Osteoblast (primary cell): ENCODE results near the gene UCHL3. TPM values are rescaled to one million over a fixed set of nuclear protein-coding genes. Genes with fewer than 3 reads are reported as not detected.

Source experiments
- DNase-seq: peaks from one replicate; pipeline ENCODE4 v3.0.0; 2011; ENCODE audit warnings: low spot score, mixed read lengths; ENCODE audit not compliant: insufficient read length; ENCODE audit errors: missing footprints
- H2AFZ ChIP-seq: 2 replicates; pipeline ENCODE4 v1.6.0; 2011; ENCODE audit warnings: mild to moderate bottlenecking, low read length
- H3K27ac ChIP-seq: 2 replicates; pipeline ENCODE4 v1.5.1; 2011; ENCODE audit warnings: mild to moderate bottlenecking, low read depth, low read length, moderate library complexity
- H3K27me3 ChIP-seq: 2 replicates; pipeline ENCODE4 v1.6.0; 2012; ENCODE audit warnings: mild to moderate bottlenecking, control low read depth, inconsistent platforms, low read length, moderate library complexity; ENCODE audit not compliant: insufficient read depth
- H3K36me3 ChIP-seq: 2 replicates; pipeline ENCODE4 v1.5.1; 2011; ENCODE audit warnings: mild to moderate bottlenecking, low read length, control low read depth, moderate library complexity; ENCODE audit not compliant: insufficient read depth
- H3K4me1 ChIP-seq: 2 replicates; pipeline ENCODE4 v1.5.1; 2011; ENCODE audit warnings: mild to moderate bottlenecking, low read length, control low read depth, moderate library complexity; ENCODE audit not compliant: insufficient read depth
- H3K4me2 ChIP-seq: 2 replicates; pipeline ENCODE4 v1.6.0; 2011; ENCODE audit warnings: mild to moderate bottlenecking, low read length; ENCODE audit not compliant: insufficient read depth
- H3K4me3 ChIP-seq: fragments of 200-600 bp; sonication (generic); 3 replicates; pipeline ENCODE4 v1.5.1; 2012; ENCODE audit warnings: mild to moderate bottlenecking, low read length, inconsistent platforms; ENCODE audit not compliant: insufficient read depth
- H3K79me2 ChIP-seq: 2 replicates; pipeline ENCODE4 v1.6.0; 2012; ENCODE audit warnings: mild to moderate bottlenecking, low read length, control low read depth, inconsistent platforms; ENCODE audit not compliant: insufficient read depth
- H3K9me3 ChIP-seq: 2 replicates; pipeline ENCODE4 v1.5.1; 2011; ENCODE audit warnings: low read depth, low read length, control low read depth
- H4K20me1 ChIP-seq: 2 replicates; pipeline ENCODE4 v1.6.0; 2012; ENCODE audit warnings: mild to moderate bottlenecking, low read length, control low read depth; ENCODE audit not compliant: insufficient read depth
- CTCF ChIP-seq: IDR thresholded peaks from 2 replicates; pipeline ENCODE4 v1.5.1; 2011; ENCODE audit warnings: mild to moderate bottlenecking, low read depth, low read length, moderate library complexity; ENCODE audit errors: extremely low read depth
- total RNA-seq: library from RNA; depleted of rRNA; stranded (reverse); fragments of >200 nt; gene quantifications from 2 replicates; pipeline ENCODE4 v1.2.3, GENCODE V29; 2012

The UCHL3 gene
- total RNA-seq, 1 donor = 15.6 TPM

DNA sequence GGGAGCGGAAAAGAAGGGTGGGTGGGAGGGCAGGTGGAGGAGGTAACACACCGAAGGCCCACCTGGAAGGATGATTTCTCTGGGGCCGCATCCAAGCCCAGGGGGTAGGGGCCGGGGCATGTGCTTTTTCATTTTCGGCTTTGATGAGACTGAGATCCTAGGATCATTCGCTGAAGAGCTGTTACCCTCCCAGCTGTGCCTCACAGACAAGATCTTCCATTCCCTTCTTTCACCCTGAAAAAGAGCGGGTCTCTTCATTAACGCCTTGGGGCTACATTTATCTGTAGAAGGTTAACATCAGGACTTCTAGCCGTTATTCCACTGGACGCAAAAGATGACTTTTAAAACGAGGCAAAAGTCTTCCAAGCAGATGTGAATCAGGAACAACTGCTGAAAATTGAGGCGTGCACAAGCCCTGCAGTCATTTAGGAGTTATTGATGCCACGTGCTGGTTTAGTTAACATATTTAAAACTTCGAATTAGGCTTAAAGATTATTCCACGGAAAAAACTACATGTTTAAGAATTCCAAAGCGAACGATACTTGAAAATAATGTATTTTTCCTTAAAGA, 87.7 kb downstream of the UCHL3 start:
- TF ChIP-seq CTCF = no peak
- no peaks in the 10 kb centered on the region for H3K9me3 ChIP-seq
- peak overlapping the region; percentile 90 for H3K4me2 ChIP-seq
- H4K20me1 ChIP-seq = peaks cover 41% of the 10 kb centered on the region
- H3K79me2 ChIP-seq = peaks cover 77% of the 10 kb centered on the region
- DNase-seq = peak; percentile 49
- H3K27ac ChIP-seq = peak overlapping the region; percentile 57
- peaks cover 46% of the 10 kb centered on the region for H3K4me1 ChIP-seq
- peak overlapping the region; percentile 94 for H3K4me3 ChIP-seq
- H2AFZ ChIP-seq = no peak overlapping the region
- H3K27me3 ChIP-seq = no peaks in the 10 kb centered on the region
- H3K36me3 ChIP-seq = peaks cover 47% of the 10 kb centered on the region

DNA sequence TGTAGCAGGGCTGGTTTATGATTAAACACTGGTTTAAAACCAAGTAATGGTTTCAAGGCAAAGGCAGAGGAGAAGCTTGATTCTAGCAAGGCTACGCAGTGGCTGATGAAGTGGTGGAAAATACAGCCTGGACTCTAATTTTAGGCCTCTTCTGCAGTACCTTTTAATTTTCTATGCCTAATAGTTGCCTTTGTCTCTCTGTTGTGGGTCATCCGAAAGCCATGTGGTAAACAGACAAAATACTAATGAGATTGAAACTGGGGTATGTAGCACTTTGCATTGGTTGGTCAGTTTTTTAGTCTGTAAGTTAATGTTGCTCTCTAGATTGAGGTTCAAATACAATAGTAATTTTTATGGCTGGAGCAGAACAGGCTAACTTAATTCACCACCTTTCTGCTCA, 89.9 kb downstream of the UCHL3 start:
- Histone ChIP-seq H3K4me1 (peaks cover 49% of the 10 kb centered on the region), H4K20me1 (peaks cover 60% of the 10 kb centered on the region), H2AFZ (no peak overlapping the region), H3K27ac (peak overlapping the region; percentile 50), H3K9me3 (no peaks in the 10 kb centered on the region), H3K4me2 (peak overlapping the region; percentile 90), H3K79me2 (peaks cover 93% of the 10 kb centered on the region), H3K4me3 (peak overlapping the region; percentile 94), H3K27me3 (no peaks in the 10 kb centered on the region), H3K36me3 (peaks cover 66% of the 10 kb centered on the region)
- no peak for TF ChIP-seq CTCF
- DNase-seq = no peak

DNA sequence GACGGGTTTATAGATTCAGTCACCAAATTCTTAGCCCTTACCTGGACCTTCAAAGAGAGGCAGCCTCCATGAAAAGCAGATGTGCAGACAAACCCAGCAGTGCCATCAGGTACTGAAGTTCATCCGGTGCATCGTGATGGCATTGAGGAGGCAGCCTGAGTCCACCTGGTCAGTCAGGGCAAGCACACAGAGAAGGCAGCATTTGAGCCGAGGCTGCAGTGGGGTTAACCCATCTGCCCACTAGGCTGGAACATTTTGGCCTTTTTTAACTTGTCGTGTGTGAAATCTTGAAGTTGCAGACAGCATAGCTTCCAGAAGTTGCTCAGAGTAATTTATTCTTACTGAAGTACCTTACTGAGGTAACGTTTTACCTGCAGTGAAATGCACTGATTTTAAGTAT, 91.4 kb downstream of the UCHL3 start:
- Histone ChIP-seq H3K27ac (no peak overlapping the region), H3K4me1 (peaks cover 63% of the 10 kb centered on the region)

DNA sequence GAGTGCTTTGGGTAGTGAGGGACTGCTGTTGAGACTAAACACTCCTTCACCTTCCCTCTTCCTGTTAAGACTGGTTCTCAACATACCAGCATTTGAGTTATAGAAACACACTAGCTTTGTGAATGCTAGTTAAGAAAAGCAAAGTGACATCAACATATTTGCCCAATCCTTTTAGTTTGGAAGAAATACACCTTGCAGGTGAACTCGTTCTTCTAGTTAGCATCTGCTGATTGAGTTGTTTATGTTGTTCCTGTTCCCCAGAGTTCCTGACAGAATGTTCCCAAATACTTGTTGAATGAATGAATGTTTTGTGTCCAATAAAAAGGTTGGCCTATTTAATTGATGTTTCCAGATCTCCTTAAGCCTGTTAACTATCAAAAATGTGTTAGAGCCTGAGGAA, 93.6 kb downstream of the UCHL3 start:
- Histone ChIP-seq H3K27ac (no peak overlapping the region), H3K4me1 (peaks cover 82% of the 10 kb centered on the region), H3K36me3 (peaks cover 81% of the 10 kb centered on the region), H3K9me3 (no peaks in the 10 kb centered on the region), H3K79me2 (peaks cover 100% of the 10 kb centered on the region), H4K20me1 (peaks cover 82% of the 10 kb centered on the region), H3K4me3 (peak overlapping the region; percentile 26), H3K27me3 (no peaks in the 10 kb centered on the region), H2AFZ (no peak overlapping the region), H3K4me2 (peak overlapping the region; percentile 37)
- TF ChIP-seq CTCF = no peak
- DNase-seq = peak; percentile 50

More for the DNA sequence above, 91.4 kb downstream of the UCHL3 start:
- Histone ChIP-seq H3K4me3 (peak overlapping the region; percentile 94), H3K4me2 (peak overlapping the region; percentile 90), H3K36me3 (peaks cover 76% of the 10 kb centered on the region), H2AFZ (no peak overlapping the region), H3K27me3 (no peaks in the 10 kb centered on the region), H3K79me2 (peaks cover 99% of the 10 kb centered on the region), H3K9me3 (no peaks in the 10 kb centered on the region), H4K20me1 (peaks cover 74% of the 10 kb centered on the region)
- no peak for DNase-seq
- no peak for TF ChIP-seq CTCF
